Esophagus (tissue), 2 donors: Measurements from ENCODE around the gene RASSF7. TPM values are rescaled to one million over a fixed set of nuclear protein-coding genes. Genes with fewer than 3 reads are reported as not detected.

Experiments used
- H3K27ac ChIP-seq, 2 donors: one replicate each; pipeline ENCODE4 v1.5.1; 2013; ENCODE audit warnings: low read depth in 2 of 2, mild to moderate bottlenecking in 2 of 2, inconsistent platforms in 1 of 2, low read length in 1 of 2, moderate library complexity in 1 of 2
- H3K27me3 ChIP-seq, 2 donors: one replicate each; pipeline ENCODE4 v1.6.1; 2013; ENCODE audit warnings: low read length in 2 of 2, control low read depth in 1 of 2, mild to moderate bottlenecking in 1 of 2; ENCODE audit not compliant: insufficient read depth in 2 of 2, control insufficient read depth in 1 of 2
- H3K36me3 ChIP-seq, 2 donors: one replicate each; pipeline ENCODE4 v1.6.1; 2013; ENCODE audit warnings: low read length in 1 of 2; ENCODE audit not compliant: control insufficient read depth in 2 of 2, insufficient read depth in 2 of 2
- H3K4me1 ChIP-seq, 2 donors: one replicate each; pipeline ENCODE4 v1.6.1; 2013; ENCODE audit warnings: low read length in 1 of 2; ENCODE audit not compliant: control insufficient read depth in 2 of 2, insufficient read depth in 2 of 2
- H3K4me3 ChIP-seq, 2 donors: one replicate each; pipeline ENCODE4 v1.5.1; 2013; ENCODE audit warnings: low read length in 2 of 2, mild to moderate bottlenecking in 2 of 2, low read depth in 1 of 2, moderate library complexity in 1 of 2
- H3K9me3 ChIP-seq, 2 donors: one replicate each; pipeline ENCODE4 v1.6.1; 2013; ENCODE audit warnings: mild to moderate bottlenecking in 2 of 2, low read depth in 1 of 2, low read length in 1 of 2, moderate library complexity in 1 of 2; ENCODE audit not compliant: control insufficient read depth in 2 of 2, insufficient read depth in 1 of 2
- WGBS, 2 donors: extraction: QIAGEN DNeasy Blood & Tissue Kit; methylation state at CpG; one replicate each; pipeline ENCODE4 v1.1.7; 2013; 5-methylcytosine and 5-hydroxymethylcytosine counted together
- polyA plus RNA-seq, 2 donors: library from polyadenylated mRNA; stranded (reverse); fragments of 200-250 nt; gene quantifications; one replicate each; pipeline ENCODE4 v1.2.3, GENCODE V29; 2013
- donor health status: healthy with polysubstance abuse.
- donor health status: Bipolar disorder and iron deficiency.

RASSF7 gene
- polyA plus RNA-seq, 2 donors: 46.6 to 82.4 TPM

DNA sequence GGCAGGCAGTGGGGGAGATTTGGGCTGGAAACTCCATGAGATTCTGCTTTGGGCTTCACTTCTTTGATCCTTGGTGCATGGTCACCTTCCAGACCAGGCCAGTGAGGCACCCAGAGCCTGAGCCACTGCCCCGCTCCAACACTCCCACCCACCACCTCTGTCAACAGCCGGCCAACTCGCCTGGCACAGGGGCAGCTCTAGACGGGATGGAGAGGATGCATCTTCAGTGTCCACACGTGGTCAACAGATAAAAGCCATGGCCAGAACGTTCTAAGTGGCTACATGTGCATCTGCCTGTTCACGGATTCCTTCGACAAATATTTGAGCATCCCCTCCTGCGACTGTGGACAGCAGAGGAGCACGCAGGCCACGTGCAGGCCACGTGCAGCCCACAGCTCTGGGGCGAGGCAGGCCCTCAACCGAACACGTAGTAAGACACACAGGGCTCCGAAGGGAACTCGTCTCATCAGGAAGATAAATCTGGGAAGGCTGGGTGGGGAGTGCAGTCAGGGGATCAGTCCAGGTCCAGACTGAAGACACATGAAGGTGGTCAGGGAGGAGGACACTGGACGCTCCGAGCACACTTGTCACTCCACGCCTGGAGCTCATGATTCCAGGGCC, 22.2 kb upstream of the RASSF7 start:
- 92 to 94% methylated on average over 20 of the region's 20 CpGs for WGBS, 2 donors
- Histone ChIP-seq H3K9me3 (no peaks in the 10 kb centered on the region), H3K36me3 (peaks cover 0 to 8% of the 10 kb centered on the region in 2 donors)

DNA sequence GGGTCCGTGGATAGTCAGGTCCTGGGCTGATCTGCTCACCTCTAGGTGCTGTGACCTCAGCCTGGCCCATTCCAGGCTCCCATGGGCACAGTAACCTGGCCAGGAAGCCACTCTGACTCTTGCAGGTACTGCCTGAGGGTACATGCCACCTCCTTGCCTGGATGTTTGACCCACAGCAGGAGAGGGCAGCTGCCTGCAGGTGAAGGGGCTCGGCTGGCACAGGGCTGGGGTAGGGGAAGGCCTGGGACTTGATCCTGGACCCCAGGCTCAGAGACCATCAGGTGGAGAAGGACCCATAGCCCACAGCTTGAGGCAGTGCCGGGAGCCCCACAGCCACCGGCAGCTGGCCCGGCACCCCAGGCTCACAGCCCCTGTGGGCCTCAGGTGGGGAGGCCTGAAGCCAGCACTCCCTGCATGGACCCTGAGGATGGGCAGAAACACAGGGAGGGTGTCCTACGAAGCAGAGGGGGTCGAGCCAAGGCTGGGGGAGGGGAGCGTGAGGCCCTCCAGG, 20.7 kb upstream of the RASSF7 start:
- H3K4me3 ChIP-seq: no peak overlapping the region
- H3K27ac ChIP-seq: no peak overlapping the region
- H3K4me1 ChIP-seq: peaks cover 4 to 9% of the 10 kb centered on the region in 2 donors
- no peaks in the 10 kb centered on the region for H3K36me3 ChIP-seq
- H3K9me3 ChIP-seq: no peaks in the 10 kb centered on the region
- WGBS, 2 donors: 89 to 90% methylated on average over 7 to 8 of the region's 8 CpGs
- H3K27me3 ChIP-seq: no peaks in the 10 kb centered on the region

More for the DNA sequence above, 22.2 kb upstream of the RASSF7 start:
- Histone ChIP-seq H3K27me3 (no peaks in the 10 kb centered on the region), H3K27ac (no peak overlapping the region), H3K4me3 (no peak overlapping the region), H3K4me1 (peaks cover 5 to 18% of the 10 kb centered on the region in 2 donors)

DNA sequence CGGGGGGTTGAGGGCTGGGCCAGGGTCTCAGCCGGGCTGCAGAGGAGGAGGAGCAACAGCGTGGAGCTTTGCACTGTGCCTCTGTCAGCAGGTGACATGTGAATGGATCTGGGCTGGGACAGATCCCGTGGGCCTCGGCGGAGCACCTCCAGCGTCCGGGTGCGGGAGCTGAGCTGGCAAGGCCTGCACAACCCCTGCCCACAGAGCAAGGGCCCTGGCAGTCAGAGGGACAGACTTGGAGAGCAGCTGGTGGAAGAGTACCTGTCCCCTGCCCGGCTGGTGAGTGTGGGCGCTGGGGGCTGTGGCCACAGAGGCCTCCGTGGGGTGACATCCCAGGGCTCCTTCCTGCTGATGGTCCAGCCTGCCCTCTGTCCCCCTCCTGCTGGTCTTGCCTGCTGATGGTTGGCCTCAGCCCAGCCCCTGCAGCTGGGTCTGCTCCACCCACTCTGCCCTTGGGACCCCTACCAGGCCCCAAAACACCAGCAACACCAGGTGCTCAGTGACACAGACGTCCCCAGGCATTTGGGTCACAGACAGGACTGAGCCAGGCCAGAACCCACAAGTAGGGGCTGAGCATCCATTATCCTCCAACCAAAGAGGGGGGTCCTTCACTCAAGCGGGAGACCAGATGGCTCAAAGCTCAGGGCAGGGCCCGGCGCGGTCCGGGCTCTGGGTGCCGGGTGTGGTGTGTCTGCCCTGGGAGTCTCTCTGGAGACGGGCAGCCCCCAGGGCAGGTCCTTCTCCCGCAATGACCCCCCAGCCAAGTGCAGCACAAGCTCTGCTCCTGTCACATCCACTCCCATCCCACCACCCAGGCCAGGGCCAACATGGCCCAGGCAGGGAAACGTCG, 20.0 kb upstream of the RASSF7 start:
- H3K4me1 ChIP-seq: peaks cover 4 to 9% of the 10 kb centered on the region in 2 donors
- H3K4me3 ChIP-seq: no peak overlapping the region
- WGBS, 2 donors: 90 to 92% methylated on average over 22 to 23 of the region's 23 CpGs
- no peaks in the 10 kb centered on the region for H3K27me3 ChIP-seq
- H3K27ac ChIP-seq: no peak overlapping the region
- H3K9me3 ChIP-seq: no peaks in the 10 kb centered on the region
- no peaks in the 10 kb centered on the region for H3K36me3 ChIP-seq

DNA sequence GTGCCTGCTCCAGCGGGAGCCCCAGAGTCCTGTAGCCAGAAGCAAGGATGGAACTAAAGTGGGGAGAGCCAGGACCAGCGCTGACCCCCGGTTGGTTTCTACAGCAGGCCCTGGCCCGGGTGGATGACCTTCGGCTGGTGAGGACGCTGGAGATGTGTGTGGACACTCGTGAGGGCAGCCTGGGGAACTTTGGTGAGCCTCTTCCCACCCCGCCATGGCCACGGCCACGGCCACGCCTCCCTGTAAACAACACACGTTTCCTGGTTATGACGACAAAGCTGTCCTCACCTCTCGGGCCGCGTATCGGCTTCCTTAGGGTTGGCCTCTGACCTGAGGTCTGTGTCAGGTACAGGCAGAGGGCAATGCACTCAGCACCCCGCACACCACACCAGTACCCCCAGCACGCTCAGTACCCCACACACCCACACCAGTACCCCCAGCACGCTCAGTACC, 19.3 kb upstream of the RASSF7 start:
- H3K27ac ChIP-seq: no peak overlapping the region
- H3K36me3 ChIP-seq: no peaks in the 10 kb centered on the region
- H3K27me3 ChIP-seq: no peaks in the 10 kb centered on the region
- 93% methylated on average over 19 to 20 of the region's 20 CpGs for WGBS, 2 donors
- H3K4me3 ChIP-seq: no peak overlapping the region
- peaks cover 4 to 9% of the 10 kb centered on the region in 2 donors for H3K4me1 ChIP-seq
- no peaks in the 10 kb centered on the region for H3K9me3 ChIP-seq

DNA sequence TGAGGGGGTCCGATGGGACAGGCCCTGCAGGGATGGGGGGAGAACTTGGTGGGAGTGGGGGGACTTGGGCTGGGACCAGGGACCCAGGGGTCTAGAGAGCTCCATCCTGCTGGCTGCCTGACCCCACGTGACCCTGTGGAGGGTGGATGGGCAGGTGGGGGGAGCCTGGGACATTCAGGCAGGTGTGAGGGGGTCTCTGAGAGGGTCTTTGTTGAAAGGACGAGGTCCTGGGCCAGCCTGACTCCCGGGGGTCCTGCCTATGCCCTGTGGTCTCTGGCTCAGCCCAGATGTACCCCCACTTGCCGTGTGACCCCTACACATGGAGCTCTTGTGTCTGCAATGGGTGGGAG, 16.0 kb upstream of the RASSF7 start:
- H3K4me1 ChIP-seq: peaks cover 0 to 4% of the 10 kb centered on the region in 2 donors
- H3K27me3 ChIP-seq: no peaks in the 10 kb centered on the region
- H3K9me3 ChIP-seq: no peaks in the 10 kb centered on the region
- H3K27ac ChIP-seq: no peak overlapping the region
- no peaks in the 10 kb centered on the region for H3K36me3 ChIP-seq
- H3K4me3 ChIP-seq: no peak overlapping the region
- WGBS, 2 donors: 78 to 83% methylated on average over 5 of the region's 5 CpGs

DNA sequence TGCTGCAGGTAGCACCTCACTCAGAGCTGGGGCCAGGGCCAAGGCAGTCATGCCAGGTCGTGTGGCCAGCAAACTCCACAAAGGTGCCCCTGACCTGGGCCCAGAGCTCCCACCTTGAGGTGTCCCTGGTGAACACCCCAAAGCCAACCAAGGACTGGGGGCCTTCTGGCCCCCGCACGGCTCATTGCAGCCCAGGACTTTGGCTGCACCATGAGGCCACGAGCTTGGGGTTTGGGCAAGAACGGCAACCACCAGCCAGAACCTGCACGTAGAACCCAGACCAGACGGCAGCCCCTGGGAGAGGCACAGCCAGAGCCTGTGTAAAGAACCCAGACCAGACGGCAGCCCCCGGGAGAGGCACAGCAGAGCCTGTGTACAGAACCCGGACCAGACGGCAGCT, 15.6 kb upstream of the RASSF7 start:
- WGBS, 2 donors: 89 to 91% methylated on average over 11 of the region's 11 CpGs
- Histone ChIP-seq H3K27ac (no peak overlapping the region), H3K27me3 (no peaks in the 10 kb centered on the region), H3K9me3 (no peaks in the 10 kb centered on the region), H3K4me3 (no peak overlapping the region), H3K4me1 (peaks cover 0 to 4% of the 10 kb centered on the region in 2 donors), H3K36me3 (no peaks in the 10 kb centered on the region)

DNA sequence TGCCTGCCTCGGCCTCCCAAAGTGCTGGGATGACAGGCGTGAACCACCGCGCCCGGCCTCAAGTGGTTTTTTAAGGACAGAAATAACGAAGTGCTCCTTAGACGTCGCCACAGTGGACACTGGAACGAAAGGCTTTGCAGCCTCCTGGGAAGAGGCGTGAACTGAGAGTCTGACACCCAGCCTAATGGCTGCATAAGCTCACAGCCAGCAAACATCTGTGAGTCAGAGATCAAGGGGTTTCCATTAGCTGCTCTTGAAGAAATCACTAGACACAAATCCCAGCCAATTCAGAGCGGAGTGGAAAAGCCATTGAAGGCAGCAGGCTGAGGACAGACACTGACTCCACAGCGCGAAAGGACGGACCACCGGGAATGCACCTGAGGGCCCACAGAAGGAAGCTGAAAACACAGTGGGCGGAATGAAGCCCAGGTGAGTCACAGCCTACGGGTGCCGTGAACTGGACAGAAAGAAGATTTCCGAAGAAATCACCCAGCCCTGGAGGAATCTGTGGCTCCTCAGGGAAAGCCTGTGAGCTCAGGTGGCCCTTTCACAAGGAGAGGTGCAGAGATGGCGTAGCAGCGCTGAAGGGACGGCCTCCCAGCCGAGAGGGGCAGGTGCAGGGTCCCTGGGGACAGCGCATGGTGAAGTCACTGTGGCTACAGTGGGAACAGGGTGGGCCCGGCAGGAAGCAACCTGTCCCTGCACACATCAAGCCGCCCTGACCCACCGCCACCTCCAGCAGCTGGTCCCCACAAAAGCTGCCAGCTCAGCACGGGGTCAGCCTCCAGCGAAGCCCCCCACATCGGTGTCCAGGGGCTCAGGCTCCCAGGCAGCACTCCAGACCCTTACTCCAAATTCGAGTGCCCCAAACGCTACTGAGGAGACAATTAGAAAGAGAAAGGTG, 11.8 kb upstream of the RASSF7 start:
- 83 to 89% methylated on average over 32 of the region's 32 CpGs for WGBS, 2 donors
- Histone ChIP-seq H3K27ac (no peak overlapping the region), H3K27me3 (no peaks in the 10 kb centered on the region), H3K4me3 (no peak overlapping the region), H3K4me1 (peaks cover 0 to 4% of the 10 kb centered on the region in 2 donors), H3K36me3 (peaks cover 0 to 2% of the 10 kb centered on the region in 2 donors), H3K9me3 (no peaks in the 10 kb centered on the region)

DNA sequence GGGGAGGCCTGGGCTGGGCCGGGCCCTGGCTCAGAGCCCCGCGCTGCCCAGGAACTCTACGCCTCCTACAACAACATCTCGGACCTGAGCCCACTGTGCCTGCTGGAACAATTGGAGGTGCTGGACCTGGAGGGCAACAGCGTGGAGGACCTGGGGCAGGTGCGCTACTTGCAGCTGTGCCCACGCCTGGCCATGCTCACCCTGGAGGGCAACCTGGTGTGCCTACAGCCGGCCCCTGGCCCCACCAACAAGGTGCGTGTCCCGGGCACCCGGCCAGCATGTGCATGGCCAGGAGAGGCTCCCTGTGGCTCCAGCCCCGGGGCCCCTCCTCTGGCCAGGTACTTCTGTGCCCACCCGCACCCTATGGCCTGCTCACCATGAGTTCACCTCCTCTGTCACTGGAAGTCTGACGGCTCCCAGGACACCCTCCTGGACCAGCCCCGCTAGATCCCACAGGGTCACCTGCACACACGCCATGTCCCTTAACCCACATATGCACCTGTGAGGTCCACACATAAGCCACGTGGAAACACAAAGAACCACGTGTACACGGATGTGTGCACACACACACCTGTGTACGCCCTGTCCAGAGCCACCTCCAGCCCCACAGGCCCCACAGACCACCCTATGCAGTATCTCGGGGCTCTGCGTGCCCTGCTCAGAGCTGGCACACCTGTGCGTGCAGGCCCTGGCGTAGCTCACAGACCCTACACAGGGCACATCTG, 10.6 kb upstream of the RASSF7 start:
- 88 to 92% methylated on average over 22 to 25 of the region's 25 CpGs for WGBS, 2 donors
- no peak overlapping the region for H3K27ac ChIP-seq
- no peak overlapping the region for H3K4me3 ChIP-seq
- H3K36me3 ChIP-seq: peaks cover 0 to 2% of the 10 kb centered on the region in 2 donors
- H3K4me1 ChIP-seq: peaks cover under 1 to 5% of the 10 kb centered on the region in 2 donors
- H3K27me3 ChIP-seq: no peaks in the 10 kb centered on the region
- H3K9me3 ChIP-seq: no peaks in the 10 kb centered on the region

DNA sequence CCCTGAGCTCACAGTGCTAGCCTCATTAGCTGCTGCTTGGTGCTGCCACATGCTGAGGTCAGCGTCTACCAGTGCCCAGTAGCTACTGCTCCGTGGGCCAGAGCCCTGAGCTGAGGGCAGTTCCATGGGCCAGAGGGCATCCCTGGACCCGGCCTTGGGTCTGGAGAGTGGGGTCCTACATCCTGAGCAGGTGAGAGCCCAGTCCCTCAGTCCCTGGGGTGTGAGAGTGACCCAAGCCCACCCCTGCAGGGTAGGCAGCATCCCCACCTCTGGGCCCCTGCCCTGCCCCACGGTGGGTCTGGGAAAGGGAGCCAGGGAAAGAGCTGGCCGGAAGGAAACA, 10.1 kb upstream of the RASSF7 start:
- H3K27ac ChIP-seq: no peak overlapping the region
- H3K4me1 ChIP-seq: peaks cover 3 to 5% of the 10 kb centered on the region in 2 donors
- no peak overlapping the region for H3K4me3 ChIP-seq
- WGBS, 2 donors: 85% methylated on average over 5 of the region's 5 CpGs
- peaks cover 0 to 2% of the 10 kb centered on the region in 2 donors for H3K36me3 ChIP-seq
- no peaks in the 10 kb centered on the region for H3K27me3 ChIP-seq
- H3K9me3 ChIP-seq: no peaks in the 10 kb centered on the region
